Measurements from ENCODE around the gene OR2V2.
"Not testable (repeated sequence)": the region's sequence is repeated elsewhere in the genome, so short reads cannot be mapped to it uniquely, and the experiment has no call there.

DNA sequence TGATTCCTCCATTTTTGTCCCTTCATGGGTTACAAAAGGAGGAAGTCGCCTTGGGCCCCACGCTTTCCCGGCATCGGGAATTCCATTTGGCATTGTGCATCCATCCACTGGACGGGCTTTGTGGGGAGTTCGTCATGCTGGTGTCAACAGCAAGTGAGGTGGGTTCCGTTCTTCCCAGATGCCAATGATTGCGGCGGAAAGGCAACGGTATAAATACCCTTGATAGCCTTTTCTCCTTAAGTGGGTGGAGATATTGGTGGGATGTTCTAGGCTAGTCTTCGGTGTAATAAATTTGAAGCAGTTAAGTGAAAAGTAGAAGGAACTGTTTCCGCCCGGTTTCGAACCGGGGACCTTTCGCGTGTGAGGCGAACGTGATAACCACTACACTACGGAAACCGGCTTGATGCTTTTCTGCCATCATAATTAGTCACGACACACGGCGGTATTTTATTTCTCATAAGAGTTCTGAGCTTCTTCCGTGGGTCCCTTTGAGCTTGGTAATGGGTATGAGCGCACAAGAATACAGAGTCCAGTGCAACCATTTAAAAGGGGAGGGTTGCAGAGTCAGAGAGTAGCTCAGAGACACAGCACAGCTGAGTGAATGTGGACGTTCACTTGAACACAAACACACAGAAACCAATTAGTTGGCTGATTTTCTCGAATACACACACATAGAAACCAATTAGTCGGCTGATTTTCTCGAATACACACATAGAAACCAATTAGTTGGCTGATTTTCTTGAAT is 45.3 kb upstream of the OR2V2 start:
- not testable (repeated sequence) for TF ChIP-seq MYC (IDR thresholded peaks at IDR 0.05; ENCODE audit: borderline replicate concordance, low read length); POLR2A (IDR thresholded peaks at IDR 0.05; ENCODE audit: low read length); HDAC2 (IDR thresholded peaks at IDR 0.05); JUN (IDR thresholded peaks at IDR 0.05); MAX (IDR thresholded peaks at IDR 0.05); RCOR1 (IDR thresholded peaks at IDR 0.05; ENCODE audit: low read depth, low read length)
- TF ChIP-seq, protein P1, sequence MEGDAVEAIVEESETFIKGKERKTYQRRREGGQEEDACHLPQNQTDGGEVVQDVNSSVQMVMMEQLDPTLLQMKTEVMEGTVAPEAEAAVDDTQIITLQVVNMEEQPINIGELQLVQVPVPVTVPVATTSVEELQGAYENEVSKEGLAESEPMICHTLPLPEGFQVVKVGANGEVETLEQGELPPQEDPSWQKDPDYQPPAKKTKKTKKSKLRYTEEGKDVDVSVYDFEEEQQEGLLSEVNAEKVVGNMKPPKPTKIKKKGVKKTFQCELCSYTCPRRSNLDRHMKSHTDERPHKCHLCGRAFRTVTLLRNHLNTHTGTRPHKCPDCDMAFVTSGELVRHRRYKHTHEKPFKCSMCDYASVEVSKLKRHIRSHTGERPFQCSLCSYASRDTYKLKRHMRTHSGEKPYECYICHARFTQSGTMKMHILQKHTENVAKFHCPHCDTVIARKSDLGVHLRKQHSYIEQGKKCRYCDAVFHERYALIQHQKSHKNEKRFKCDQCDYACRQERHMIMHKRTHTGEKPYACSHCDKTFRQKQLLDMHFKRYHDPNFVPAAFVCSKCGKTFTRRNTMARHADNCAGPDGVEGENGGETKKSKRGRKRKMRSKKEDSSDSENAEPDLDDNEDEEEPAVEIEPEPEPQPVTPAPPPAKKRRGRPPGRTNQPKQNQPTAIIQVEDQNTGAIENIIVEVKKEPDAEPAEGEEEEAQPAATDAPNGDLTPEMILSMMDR (IDR thresholded peaks at IDR 0.05) = not testable (repeated sequence)
- TF ChIP-seq, protein P2, sequence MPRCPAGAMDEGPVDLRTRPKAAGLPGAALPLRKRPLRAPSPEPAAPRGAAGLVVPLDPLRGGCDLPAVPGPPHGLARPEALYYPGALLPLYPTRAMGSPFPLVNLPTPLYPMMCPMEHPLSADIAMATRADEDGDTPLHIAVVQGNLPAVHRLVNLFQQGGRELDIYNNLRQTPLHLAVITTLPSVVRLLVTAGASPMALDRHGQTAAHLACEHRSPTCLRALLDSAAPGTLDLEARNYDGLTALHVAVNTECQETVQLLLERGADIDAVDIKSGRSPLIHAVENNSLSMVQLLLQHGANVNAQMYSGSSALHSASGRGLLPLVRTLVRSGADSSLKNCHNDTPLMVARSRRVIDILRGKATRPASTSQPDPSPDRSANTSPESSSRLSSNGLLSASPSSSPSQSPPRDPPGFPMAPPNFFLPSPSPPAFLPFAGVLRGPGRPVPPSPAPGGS (IDR thresholded peaks at IDR 0.05) = not testable (repeated sequence)
